Hematopoietic multipotent progenitor cell treated with erythropoietin and hydrocortisone succinate and interleukin-3 and kit ligand, for 17 days (in vitro differentiated cells): ENCODE data around the gene SPTLC3.

Experiments used
- DNase-seq: peaks from one replicate; pipeline ENCODE4 v3.0.0-alpha.2; 2015; ENCODE audit warnings: low spot score

The SPTLC3 gene

DNA sequence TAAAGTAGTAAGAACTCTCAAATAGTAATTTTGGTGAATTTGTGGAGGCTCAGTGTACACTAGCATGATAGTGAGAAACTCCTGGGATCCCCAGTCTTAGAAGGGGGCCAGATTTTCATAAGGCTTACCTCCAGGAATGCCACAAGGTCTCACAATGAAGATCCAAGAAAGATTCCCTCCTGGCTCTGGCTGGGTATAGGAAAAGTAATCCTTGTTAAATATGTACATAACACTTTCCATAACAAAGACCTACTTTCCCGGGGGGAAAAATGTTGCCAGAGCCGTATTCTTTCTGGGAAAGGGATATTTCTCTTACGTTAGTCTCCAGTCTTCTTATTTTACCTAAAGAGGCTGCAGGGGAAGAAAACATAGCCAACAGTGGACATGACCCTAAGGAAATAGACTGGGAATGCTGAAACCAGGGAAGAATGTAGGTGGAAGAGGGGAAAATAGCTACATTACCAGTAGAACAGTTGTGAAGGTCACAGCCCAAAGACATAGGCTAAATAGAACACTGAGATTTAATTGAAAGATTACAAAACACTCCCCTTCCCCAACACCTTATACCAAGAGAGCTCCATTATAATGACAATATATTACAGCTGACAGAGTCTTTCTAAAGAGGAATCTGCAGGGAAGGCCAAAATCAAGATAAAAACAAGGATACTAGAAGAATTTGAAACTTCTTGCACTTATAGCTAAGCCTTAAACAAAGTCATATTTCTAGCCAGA lies 177.4 kb downstream of the SPTLC3 start:
- DNase-seq = no peak

DNA sequence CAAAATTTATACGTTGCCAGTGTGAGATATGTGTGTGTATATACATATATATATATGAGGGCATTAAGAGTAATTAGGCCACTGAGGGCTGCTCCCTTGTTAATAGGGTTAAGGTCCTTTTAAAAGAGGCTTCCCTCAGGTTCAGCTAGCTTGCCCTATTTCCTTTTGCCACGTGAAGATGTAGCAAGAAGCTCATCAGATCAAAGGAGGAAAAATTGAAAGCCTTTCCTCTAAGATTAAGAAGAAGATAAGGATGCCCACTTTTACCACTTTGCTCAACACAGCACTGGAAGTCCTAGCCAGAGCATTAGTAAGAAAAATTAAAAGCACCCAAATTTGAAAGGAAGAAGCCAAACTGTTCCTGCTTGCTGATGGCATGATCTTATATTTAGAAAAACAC lies 179.1 kb downstream of the SPTLC3 start:
- DNase-seq = no peak

DNA sequence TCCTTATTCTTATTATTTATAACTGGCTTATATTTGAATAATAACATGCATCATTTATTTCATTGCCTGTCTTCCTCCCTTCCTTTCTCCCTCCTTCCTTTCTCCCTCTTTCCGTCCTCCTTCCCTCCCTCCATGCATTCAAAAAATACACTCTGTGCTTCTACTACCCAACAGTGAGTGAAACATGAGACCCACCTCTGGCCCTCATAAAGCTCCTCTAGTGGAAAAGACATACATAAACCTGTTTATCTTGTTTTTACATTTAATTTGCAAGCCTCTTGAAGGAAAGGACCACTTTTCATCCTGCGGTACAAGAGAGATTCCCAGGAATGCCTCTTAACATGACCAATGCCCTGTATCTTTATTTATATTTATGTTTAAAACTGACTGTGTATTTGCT lies 190.5 kb downstream of the SPTLC3 start:
- no peak for DNase-seq

- DNase-seq = no peak
Observed at GRCh38 chr20:13200767-13201500, 192.2 kb downstream of the SPTLC3 start.

DNA sequence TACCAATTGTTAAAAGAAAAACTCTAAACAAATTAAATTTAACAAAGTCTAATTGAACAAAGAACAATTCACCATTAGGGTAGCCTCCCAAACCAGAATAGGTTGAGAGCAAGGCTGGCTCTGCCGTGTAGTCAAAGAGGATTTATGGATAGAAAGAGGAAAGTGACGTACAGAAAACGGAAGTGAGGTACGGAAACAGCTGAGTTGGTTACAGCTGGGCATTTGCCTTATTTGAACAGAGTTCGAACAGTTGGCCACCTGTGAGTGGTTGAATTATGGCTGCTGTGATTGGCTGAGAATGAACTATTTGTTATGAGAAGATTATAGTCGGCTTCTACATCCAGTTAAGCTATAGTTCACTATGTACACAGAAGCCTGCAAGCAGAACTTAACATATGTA lies 193.8 kb downstream of the SPTLC3 start:
- DNase-seq = no peak

- DNase-seq = no peak
Observed at GRCh38 chr20:13205425-13205824, 196.7 kb downstream of the SPTLC3 start.

GRCh38 chr20:13205848-13206434 lies 197.2 kb downstream of the SPTLC3 start:
- no peak for DNase-seq

GRCh38 chr20:13207016-13207415 lies 198.2 kb downstream of the SPTLC3 start:
- DNase-seq = no peak

DNA sequence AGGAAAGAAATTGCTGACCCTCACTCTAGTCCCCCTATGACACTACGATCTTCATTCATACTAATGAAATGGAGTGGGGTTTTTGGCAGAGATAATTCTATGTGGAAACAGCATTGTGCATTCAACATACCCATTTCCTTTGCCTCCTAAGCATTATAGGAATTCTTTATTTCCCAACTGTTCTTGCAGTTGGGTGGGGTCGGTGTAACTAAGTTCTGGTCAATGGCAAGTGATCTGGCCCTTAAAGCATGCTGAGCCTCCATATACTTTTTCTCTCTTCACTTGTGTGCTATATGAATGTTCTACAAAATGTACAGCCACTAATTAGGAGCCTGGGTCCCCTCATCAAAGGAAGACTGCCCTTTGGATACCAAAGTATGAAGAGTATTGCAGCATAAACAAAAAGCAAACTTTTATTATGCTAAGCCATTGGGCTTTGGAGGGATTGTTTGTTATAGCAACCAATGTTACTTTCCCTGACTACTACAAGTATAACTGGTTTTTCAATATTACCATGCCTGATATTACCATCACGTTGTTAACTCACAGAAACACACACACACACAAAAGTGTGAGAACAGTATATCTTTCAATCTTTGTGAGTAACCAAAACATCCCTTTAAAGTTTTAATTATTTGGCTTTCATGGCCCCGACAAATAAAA lies 203.3 kb downstream of the SPTLC3 start:
- no peak for DNase-seq

DNA sequence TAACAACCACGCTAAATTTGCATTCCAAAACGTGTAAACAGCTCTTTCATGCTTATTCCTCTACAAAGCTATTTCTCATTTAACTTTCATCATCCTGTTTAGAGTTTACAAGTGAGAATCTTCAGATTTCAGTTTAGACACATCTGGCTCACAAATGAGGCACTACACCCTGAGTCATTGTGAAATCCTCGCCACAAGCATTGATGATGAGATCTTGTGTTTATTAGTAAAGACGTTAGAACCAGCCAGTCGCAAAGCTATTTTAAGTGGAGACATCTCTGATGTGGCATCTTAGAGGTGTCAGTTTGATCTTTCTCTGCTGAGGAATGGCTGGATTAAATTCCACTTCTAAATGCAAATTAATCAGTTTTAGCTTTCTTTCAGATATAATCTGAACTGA lies 204.0 kb downstream of the SPTLC3 start:
- no peak for DNase-seq

DNA sequence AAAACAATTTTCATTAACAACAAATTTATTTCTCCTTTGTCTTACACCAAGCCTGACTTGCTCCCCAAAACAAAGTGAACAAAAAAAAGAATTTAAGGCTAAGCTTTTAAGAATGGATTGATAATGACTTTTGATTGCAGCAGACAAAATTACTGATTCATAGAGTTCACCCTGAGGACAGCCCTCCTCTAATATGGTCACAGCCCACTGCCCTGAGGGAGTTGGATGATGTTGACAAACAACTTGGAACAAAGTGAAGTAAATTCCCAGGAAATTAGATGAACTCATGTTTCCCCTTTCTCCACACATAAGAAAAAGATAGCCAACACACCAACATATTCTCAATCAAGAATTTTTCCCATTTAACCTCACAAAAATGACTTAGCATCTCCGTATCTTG lies 204.6 kb downstream of the SPTLC3 start:
- DNase-seq = no peak

DNA sequence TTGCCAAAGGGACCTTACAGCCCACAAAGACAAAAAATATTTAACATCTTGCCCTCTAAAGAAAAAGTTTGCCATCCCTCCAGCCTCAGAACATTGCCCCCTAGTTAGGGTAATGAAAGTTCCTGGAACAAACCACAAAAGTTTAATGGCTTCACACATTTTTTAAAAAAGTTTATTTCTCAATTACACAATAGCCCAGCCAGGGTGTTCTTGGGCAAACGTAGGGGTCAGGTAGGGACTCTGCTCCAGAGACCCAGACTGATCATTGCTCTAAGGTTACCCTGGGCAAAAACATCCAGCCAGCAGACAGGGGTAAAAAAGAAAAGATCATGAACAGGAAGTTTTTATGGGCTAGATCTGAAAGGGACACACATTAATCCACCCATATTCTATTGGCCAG lies 207.8 kb downstream of the SPTLC3 start:
- DNase-seq = no peak
